ENCODE results near the gene EIF3M.
A peak's percentile ranks its signal among the peaks of the same experiment; 100 is the strongest.
"Not testable (repeated sequence)": the region's sequence is repeated elsewhere in the genome, so short reads cannot be mapped to it uniquely, and the experiment has no call there.

The EIF3M gene

GRCh38 chr11:32586576-32587190 lies 3.1 kb downstream of the EIF3M start:
- peaks cover 4% of the 10 kb centered on the region for H3K4me1 ChIP-seq (ENCODE audit: insufficient read depth, poor library complexity, severe bottlenecking)
- H3K9me3 ChIP-seq (ENCODE audit: severe bottlenecking) = no peaks in the 10 kb centered on the region
- no peak overlapping the region for H3K4me3 ChIP-seq (ENCODE audit: severe bottlenecking)
- no peaks in the 10 kb centered on the region for H3K27me3 ChIP-seq (ENCODE audit: insufficient read depth, poor library complexity, severe bottlenecking)
- peak; percentile 35 for TF ChIP-seq CTCF (IDR thresholded peaks at IDR 0.05; ENCODE audit: poor library complexity, severe bottlenecking)
- DNase-seq (ENCODE audit: low spot score) (no peak), ATAC-seq (ENCODE audit: low read depth) (no peak)
- peaks cover 59% of the 10 kb centered on the region for H3K36me3 ChIP-seq (ENCODE audit: low read depth)
- H3K27ac ChIP-seq (ENCODE audit: poor library complexity, severe bottlenecking) = no peak overlapping the region

- Histone ChIP-seq H3K27me3 (ENCODE audit: insufficient read depth, poor library complexity, severe bottlenecking) (no peaks in the 10 kb centered on the region), H3K4me1 (ENCODE audit: insufficient read depth, poor library complexity, severe bottlenecking) (no peaks in the 10 kb centered on the region), H3K27ac (ENCODE audit: poor library complexity, severe bottlenecking) (no peak overlapping the region), H3K9me3 (ENCODE audit: severe bottlenecking) (no peaks in the 10 kb centered on the region), H3K36me3 (ENCODE audit: low read depth) (peaks cover 97% of the 10 kb centered on the region), H3K4me3 (ENCODE audit: severe bottlenecking) (no peak overlapping the region)
- no peak for DNase-seq (ENCODE audit: low spot score)
- ATAC-seq (ENCODE audit: low read depth) = no peak
- TF ChIP-seq CTCF (IDR thresholded peaks at IDR 0.05; ENCODE audit: poor library complexity, severe bottlenecking) = no peak
Measured at GRCh38 chr11:32594272-32594671, 10.6 kb downstream of the EIF3M start.

GRCh38 chr11:32596114-32596513 lies 12.5 kb downstream of the EIF3M start:
- H3K4me1 ChIP-seq (ENCODE audit: insufficient read depth, poor library complexity, severe bottlenecking); H3K4me3 ChIP-seq (ENCODE audit: severe bottlenecking); H3K27ac ChIP-seq (ENCODE audit: poor library complexity, severe bottlenecking); H3K27me3 ChIP-seq (ENCODE audit: insufficient read depth, poor library complexity, severe bottlenecking); ATAC-seq (ENCODE audit: low read depth); DNase-seq (ENCODE audit: low spot score); H3K9me3 ChIP-seq (ENCODE audit: severe bottlenecking): not testable (repeated sequence)
- peaks cover 97% of the 10 kb centered on the region for H3K36me3 ChIP-seq (ENCODE audit: low read depth)

- DNase-seq (ENCODE audit: low spot score) (no peak), ATAC-seq (ENCODE audit: low read depth) (no peak)
- TF ChIP-seq CTCF (IDR thresholded peaks at IDR 0.05; ENCODE audit: poor library complexity, severe bottlenecking) = no peak
- Histone ChIP-seq H3K9me3 (ENCODE audit: severe bottlenecking) (no peaks in the 10 kb centered on the region), H3K27me3 (ENCODE audit: insufficient read depth, poor library complexity, severe bottlenecking) (no peaks in the 10 kb centered on the region), H3K4me3 (ENCODE audit: severe bottlenecking) (no peak overlapping the region), H3K36me3 (ENCODE audit: low read depth) (peaks cover 97% of the 10 kb centered on the region), H3K27ac (ENCODE audit: poor library complexity, severe bottlenecking) (no peak overlapping the region), H3K4me1 (ENCODE audit: insufficient read depth, poor library complexity, severe bottlenecking) (no peaks in the 10 kb centered on the region)
Measured at GRCh38 chr11:32597921-32598320, 14.3 kb downstream of the EIF3M start.

- TF ChIP-seq CTCF (IDR thresholded peaks at IDR 0.05; ENCODE audit: poor library complexity, severe bottlenecking) = no peak
- no peaks in the 10 kb centered on the region for H3K4me1 ChIP-seq (ENCODE audit: insufficient read depth, poor library complexity, severe bottlenecking)
- no peaks in the 10 kb centered on the region for H3K27me3 ChIP-seq (ENCODE audit: insufficient read depth, poor library complexity, severe bottlenecking)
- ATAC-seq (ENCODE audit: low read depth) (no peak), DNase-seq (ENCODE audit: low spot score) (no peak)
- H3K9me3 ChIP-seq (ENCODE audit: severe bottlenecking) = no peaks in the 10 kb centered on the region
- H3K36me3 ChIP-seq (ENCODE audit: low read depth) = peaks cover 83% of the 10 kb centered on the region
- H3K27ac ChIP-seq (ENCODE audit: poor library complexity, severe bottlenecking) = no peak overlapping the region
- no peak overlapping the region for H3K4me3 ChIP-seq (ENCODE audit: severe bottlenecking)
Measured at GRCh38 chr11:32602657-32603415, 19.2 kb downstream of the EIF3M start.
